Stimulated activated CD8-positive, alpha-beta memory T cell treated with anti-CD3 and anti-CD28 coated beads, Interleukin-12 subunit alpha, Interleukin-12 subunit beta, amount 100 ng/mL, for 1 hour (primary cell): ENCODE data around the gene OR6B3.
"Not testable (repeated sequence)": the region's sequence is repeated elsewhere in the genome, so short reads cannot be mapped to it uniquely, and the experiment has no call there.

ENCODE experiments used
- DNase-seq: peaks from one replicate; pipeline ENCODE4 v3.0.0-alpha.2; 2020; ENCODE audit warnings: low read depth

Gene OR6B3

GRCh38 chr2:240044096-240044495 lies 9.2 kb downstream of the OR6B3 start:
- DNase-seq = not testable (repeated sequence)

GRCh38 chr2:240043279-240043989 lies 9.9 kb downstream of the OR6B3 start:
- no peak for DNase-seq

GRCh38 chr2:240042740-240043139 lies 10.6 kb downstream of the OR6B3 start:
- no peak for DNase-seq

GRCh38 chr2:240041363-240041762 lies 12.0 kb downstream of the OR6B3 start:
- DNase-seq = no peak

- DNase-seq = no peak
These were observed 16.0 kb downstream of the OR6B3 start for GRCh38 chr2:240037358-240037757.

GRCh38 chr2:240033330-240033678 lies 20.0 kb downstream of the OR6B3 start:
- no peak for DNase-seq

GRCh38 chr2:240032406-240033329 lies 20.7 kb downstream of the OR6B3 start:
- no peak for DNase-seq

GRCh38 chr2:240030379-240031094 lies 22.8 kb downstream of the OR6B3 start, which contains the start of gene OR6B2:
Gene OR6B2, minus strand, starts transcription at chr2:240030429. Its CDS starts 0 bp downstream, at chr2:240030429.
- DNase-seq = no peak

- no peak for DNase-seq
These were observed 28.6 kb downstream of the OR6B3 start for GRCh38 chr2:240024766-240025165.

GRCh38 chr2:240023792-240024191 lies 29.5 kb downstream of the OR6B3 start:
- DNase-seq = no peak

- DNase-seq = peak; percentile 15
These were observed 31.7 kb downstream of the OR6B3 start for GRCh38 chr2:240021488-240022104.

GRCh38 chr2:240018071-240018750 lies 35.1 kb downstream of the OR6B3 start:
- no peak for DNase-seq

- no peak for DNase-seq
These were observed 39.0 kb downstream of the OR6B3 start for GRCh38 chr2:240014327-240014726.

GRCh38 chr2:240013343-240013742 lies 40.0 kb downstream of the OR6B3 start:
- no peak for DNase-seq

GRCh38 chr2:240002983-240003382 lies 50.3 kb downstream of the OR6B3 start:
- no peak for DNase-seq

GRCh38 chr2:240000671-240001070 lies 52.6 kb downstream of the OR6B3 start:
- DNase-seq = no peak

GRCh38 chr2:239997686-239998409 lies 55.5 kb downstream of the OR6B3 start:
- DNase-seq = no peak
